HG03558 (cell line): ENCODE measurements around the gene SERPINA4.

Experiments used
- ATAC-seq: cut with Tn5 transposase; IDR thresholded peaks from one replicate; pipeline ENCODE4 v1.9.1; 2021; ENCODE audit warnings: moderate number of reproducible peaks; ENCODE audit not compliant: unreplicated experiment; ENCODE audit errors: extremely low read depth

The SERPINA4 gene

GRCh38 chr14:94612174-94612573 lies 50.9 kb downstream of the SERPINA4 start, which contains the start of gene SERPINA3:
Gene SERPINA3 (plus strand): TSS chr14:94612391. CDS start chr14:94614442, 2,051 bp downstream.
- no peak for ATAC-seq

GRCh38 chr14:94612580-94613554 lies 51.6 kb downstream of the SERPINA4 start:
- ATAC-seq: no peak

DNA sequence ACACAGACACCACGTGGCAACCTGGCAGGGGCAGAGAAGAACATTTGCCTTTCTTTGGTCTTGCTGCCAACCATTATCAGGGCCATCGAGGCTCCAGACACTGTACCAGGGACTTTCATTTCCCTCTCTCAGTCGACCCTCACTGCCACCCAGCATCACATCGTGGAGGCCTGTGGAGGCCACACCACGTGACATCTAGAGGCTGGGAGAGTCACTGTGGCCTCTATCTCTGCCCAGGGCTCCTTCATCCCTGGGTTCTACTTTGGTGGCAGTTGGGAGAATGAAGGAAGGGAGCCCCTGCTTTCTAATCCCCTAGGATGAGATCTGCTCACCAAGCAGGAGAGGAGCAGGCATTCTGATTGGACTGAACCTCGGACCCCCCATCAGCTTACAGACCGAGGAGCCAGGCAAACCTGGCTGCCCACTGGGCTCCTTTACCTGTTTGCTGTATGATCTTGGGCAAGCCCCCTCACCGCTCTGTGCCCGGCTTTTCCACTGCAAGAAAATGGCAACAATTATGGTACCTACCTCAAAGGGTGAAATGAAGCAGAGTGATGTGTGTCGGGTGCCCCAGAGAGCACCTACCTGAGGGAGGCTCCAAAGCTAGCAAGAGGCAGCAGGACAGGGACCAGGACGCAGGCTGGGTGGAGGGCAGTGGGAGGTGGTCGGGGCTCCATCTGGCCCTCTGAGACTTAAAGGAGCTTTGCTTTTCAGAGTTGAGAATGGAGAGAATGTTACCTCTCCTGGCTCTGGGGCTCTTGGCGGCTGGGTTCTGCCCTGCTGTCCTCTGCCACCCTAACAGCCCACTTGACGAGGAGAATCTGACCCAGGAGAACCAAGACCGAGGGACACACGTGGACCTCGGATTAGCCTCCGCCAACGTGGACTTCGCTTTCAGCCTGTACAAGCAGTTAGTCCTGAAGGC lies 52.7 kb downstream of the SERPINA4 start:
- no peak for ATAC-seq

DNA sequence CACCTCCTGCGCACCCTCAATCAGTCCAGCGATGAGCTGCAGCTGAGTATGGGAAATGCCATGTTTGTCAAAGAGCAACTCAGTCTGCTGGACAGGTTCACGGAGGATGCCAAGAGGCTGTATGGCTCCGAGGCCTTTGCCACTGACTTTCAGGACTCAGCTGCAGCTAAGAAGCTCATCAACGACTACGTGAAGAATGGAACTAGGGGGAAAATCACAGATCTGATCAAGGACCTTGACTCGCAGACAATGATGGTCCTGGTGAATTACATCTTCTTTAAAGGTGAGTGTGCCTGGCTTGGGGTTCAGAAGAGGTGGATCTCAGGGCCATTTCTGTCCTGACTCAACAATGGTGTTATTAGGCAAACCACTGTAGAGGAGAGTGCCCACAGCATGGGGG lies 53.6 kb downstream of the SERPINA4 start:
- ATAC-seq: no peak

- no peak for ATAC-seq
Measured at GRCh38 chr14:94615254-94615653, 54.0 kb downstream of the SERPINA4 start.

- no peak for ATAC-seq
Measured at GRCh38 chr14:94615823-94616570, 54.8 kb downstream of the SERPINA4 start.

DNA sequence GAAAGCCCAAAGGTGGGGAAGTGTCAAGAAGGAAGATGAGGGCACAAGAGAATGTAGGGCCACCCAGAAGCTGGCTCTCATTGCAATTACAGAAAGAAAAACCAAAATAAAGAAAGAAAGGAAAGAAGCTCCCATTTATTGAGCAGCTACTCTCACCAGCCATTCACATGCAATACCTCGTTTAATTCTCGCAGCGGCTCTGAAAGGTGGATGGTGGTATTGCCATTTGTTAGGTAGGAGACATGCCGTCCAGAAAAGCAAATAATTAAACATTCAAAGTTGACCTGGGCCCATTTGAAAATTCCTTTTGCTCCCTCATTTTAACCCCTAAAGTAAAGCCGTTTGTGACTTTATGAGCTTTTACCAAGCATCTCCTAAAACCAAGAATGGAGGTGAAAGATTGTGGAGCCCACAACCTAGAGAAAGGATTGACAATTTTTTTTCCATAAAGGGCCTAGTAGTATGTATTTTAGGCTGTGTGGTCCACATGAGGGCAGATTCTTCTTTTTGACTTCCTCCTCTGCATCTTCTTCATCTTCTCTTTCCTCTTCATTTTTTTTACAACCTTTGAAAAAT lies 56.2 kb downstream of the SERPINA4 start:
- ATAC-seq: no peak

DNA sequence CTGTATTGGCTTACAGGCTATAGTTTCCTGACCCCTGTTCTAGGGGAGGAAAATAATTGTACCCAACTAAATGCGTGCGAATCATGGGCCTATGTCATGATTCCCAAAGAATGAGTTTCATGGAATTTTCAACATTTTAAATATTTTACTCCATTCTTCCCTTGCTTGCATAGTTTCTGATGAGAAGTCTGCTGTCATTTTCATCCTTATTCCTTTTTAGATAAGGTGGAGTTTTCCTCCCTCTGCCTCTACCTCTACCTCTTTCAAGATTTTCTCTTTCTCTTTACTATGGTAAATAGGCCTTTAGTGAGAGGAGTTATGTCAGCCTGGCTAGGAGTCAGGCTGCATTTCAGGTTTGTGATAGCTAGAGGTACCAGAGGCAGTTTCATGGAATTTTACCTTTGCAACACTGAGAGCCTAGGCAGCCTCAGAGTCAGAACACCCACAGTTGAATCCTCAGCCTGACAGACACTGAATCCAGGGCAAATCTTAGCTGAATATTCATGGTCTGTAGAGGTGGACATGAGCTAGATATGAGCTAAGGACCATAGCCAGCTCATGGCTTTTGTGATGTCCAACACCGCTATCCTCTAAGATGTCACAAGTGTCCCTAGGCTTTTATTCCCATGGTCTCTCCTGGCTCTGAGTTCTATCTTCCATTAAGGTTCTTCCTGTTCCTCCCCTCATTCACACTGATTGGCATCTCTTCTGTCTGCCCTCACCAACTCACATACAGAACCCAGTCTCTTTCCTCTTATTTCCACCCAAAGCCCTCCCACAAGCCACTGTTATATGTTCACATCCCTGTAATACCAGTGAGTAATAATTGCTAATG lies 57.0 kb downstream of the SERPINA4 start:
- no peak for ATAC-seq

GRCh38 chr14:94619297-94619696 lies 58.1 kb downstream of the SERPINA4 start:
- no peak for ATAC-seq
